ENCODE results near the gene ONECUT1. TPM values are rescaled to one million over a fixed set of nuclear protein-coding genes. Genes with fewer than 3 reads are reported as not detected.
A peak's percentile ranks its signal among the peaks of the same experiment; 100 is the strongest.

Gene ONECUT1
- total and polyA plus RNA-seq, 2 donors from 2014 or later, result not detected

DNA sequence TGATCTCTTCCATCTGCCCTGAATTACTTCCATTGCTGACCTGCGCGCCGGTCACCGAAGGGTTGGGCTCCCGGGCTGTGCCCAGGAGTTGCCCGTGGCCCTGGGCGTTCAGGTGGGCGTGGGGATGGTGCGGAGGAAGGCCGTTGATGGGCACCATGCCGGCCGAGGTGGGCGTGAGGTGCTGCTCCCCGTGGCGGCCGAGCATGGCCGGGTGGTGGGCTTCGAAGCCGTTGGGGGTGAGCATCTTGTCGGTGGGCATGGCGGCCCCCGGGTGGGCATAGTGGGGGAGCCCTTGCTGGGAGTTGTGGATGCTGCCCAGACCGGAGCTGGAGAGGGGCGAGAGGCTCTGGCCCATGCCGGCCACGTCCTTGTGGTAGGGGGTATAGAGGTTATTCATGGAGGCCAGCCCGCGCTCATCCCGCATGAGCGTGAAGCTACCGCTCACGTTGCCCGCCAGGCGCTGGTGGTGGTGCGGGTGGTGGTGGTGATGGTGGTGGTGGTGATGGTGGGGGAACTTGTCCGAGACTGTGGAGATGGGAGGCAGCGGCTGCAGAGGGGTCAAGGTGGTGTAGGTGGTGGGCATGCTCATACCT lies 1.0 kb downstream of the ONECUT1 start:
- Histone ChIP-seq H3K9me3 (ENCODE audit: control insufficient read depth in 2 of 3, insufficient read depth in 1 of 3, low read length in 3 of 3) (no peaks in the 10 kb centered on the region), H3K36me3 (ENCODE audit: control insufficient read depth in 2 of 3, insufficient read depth in 3 of 3, low read length in 3 of 3) (no peaks in the 10 kb centered on the region), H3K27ac (ENCODE audit: low read depth in 2 of 2, low read length in 2 of 2) (no peak overlapping the region), H3K4me3 (ENCODE audit: low read length in 3 of 3) (no peak overlapping the region), H3K27me3 (ENCODE audit: control insufficient read depth, insufficient read depth, low read length) (peaks cover 70% of the 10 kb centered on the region), H3K4me1 (ENCODE audit: control insufficient read depth in 2 of 3, insufficient read depth in 2 of 3, low read depth in 1 of 3, low read length in 3 of 3) (peaks cover 0 to 24% (median 4%) of the 10 kb centered on the region in 3 donors), H3K9ac (ENCODE audit: low read length in 3 of 3) (no peak overlapping the region)
- TF ChIP-seq, protein P1, sequence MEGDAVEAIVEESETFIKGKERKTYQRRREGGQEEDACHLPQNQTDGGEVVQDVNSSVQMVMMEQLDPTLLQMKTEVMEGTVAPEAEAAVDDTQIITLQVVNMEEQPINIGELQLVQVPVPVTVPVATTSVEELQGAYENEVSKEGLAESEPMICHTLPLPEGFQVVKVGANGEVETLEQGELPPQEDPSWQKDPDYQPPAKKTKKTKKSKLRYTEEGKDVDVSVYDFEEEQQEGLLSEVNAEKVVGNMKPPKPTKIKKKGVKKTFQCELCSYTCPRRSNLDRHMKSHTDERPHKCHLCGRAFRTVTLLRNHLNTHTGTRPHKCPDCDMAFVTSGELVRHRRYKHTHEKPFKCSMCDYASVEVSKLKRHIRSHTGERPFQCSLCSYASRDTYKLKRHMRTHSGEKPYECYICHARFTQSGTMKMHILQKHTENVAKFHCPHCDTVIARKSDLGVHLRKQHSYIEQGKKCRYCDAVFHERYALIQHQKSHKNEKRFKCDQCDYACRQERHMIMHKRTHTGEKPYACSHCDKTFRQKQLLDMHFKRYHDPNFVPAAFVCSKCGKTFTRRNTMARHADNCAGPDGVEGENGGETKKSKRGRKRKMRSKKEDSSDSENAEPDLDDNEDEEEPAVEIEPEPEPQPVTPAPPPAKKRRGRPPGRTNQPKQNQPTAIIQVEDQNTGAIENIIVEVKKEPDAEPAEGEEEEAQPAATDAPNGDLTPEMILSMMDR (IDR thresholded peaks at IDR 0.05; ENCODE audit: borderline replicate concordance, extremely low read depth, insufficient read depth), result no peak
- no peak for FAIRE-seq
- intact Hi-C loops (cut with DNase I), result loop anchor here (10.0 kb wide), 1 partner anchor 406 kb away; no protein-coding TSS in a partner anchor
- peak in 2 of 5 donors; percentile 62 to 70 for DNase-seq

DNA sequence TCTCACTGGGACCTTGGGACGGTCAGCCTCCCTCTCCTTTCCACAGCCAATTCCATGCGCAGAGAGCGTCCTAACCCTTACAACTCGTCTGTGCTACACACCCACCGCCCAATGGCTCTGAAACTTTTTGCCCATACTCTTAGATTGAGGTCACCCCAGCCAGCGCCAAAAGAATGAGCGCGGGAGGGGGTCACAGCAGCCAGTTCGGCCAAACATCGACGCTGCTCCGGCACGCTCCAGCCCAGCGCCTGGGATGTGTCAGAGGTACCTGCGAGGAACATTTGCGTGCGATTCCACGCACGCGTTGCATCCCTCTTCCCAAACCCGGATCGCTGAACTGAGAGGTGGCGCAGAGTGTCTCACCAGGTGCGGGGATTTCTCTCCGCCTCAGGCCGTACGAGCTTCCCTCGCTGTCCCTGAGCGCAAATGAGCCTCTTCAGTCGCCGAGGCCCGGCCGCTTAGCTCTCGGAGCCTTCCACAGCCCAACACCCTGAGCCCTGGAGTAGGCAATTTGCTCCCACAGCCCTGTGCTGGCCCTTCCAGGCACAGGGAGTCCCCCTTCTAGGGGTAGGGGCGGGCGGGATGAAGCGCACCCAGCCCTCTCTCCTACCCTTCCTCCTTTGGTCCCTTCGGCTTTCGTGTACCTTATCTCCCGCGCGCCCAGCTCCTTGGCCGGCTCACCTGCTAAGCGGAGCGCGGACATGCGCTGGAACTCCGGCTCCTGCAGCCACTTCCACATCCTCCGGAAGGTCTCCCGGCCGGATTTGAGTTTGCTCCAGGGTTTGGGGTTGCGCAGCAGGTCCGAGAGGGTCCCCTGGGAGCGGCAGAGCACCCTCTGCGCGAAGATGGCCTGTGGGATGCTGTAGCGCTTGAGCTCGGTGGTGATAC lies 1.8 kb downstream of the ONECUT1 start:
- no peak overlapping the region for H3K9ac ChIP-seq (ENCODE audit: low read length in 3 of 3)
- TF ChIP-seq, protein P1 (IDR thresholded peaks at IDR 0.05; ENCODE audit: borderline replicate concordance, extremely low read depth, insufficient read depth), result no peak
- intact Hi-C loops (cut with DNase I), result loop anchor here (10.0 kb wide), 1 partner anchor 406 kb away; no protein-coding TSS in a partner anchor
- no peaks in the 10 kb centered on the region for H3K36me3 ChIP-seq (ENCODE audit: control insufficient read depth in 2 of 3, insufficient read depth in 3 of 3, low read length in 3 of 3)
- FAIRE-seq (no peak), DNase-seq (peak in 2 of 5 donors; percentile 9 to 61)
- H3K9me3 ChIP-seq (ENCODE audit: control insufficient read depth in 2 of 3, insufficient read depth in 1 of 3, low read length in 3 of 3), result no peaks in the 10 kb centered on the region
- H3K4me3 ChIP-seq (ENCODE audit: low read length in 3 of 3), result no peak overlapping the region
- H3K27ac ChIP-seq (ENCODE audit: low read depth in 2 of 2, low read length in 2 of 2), result no peak overlapping the region
- H3K27me3 ChIP-seq (ENCODE audit: control insufficient read depth, insufficient read depth, low read length), result peaks cover 68% of the 10 kb centered on the region
- peaks cover 0 to 26% (median 4%) of the 10 kb centered on the region in 3 donors for H3K4me1 ChIP-seq (ENCODE audit: control insufficient read depth in 2 of 3, insufficient read depth in 2 of 3, low read depth in 1 of 3, low read length in 3 of 3)

GRCh38 chr15:52787549-52788098 lies 2.5 kb downstream of the ONECUT1 start:
- FAIRE-seq (no peak), DNase-seq (peak in 1 of 5 donors; percentile 60)
- Histone ChIP-seq H3K27ac (ENCODE audit: low read depth in 2 of 2, low read length in 2 of 2) (no peak overlapping the region), H3K4me3 (ENCODE audit: low read length in 3 of 3) (no peak overlapping the region), H3K36me3 (ENCODE audit: control insufficient read depth in 2 of 3, insufficient read depth in 3 of 3, low read length in 3 of 3) (no peaks in the 10 kb centered on the region), H3K9me3 (ENCODE audit: control insufficient read depth in 2 of 3, insufficient read depth in 1 of 3, low read length in 3 of 3) (no peaks in the 10 kb centered on the region), H3K27me3 (ENCODE audit: control insufficient read depth, insufficient read depth, low read length) (peaks cover 64% of the 10 kb centered on the region), H3K4me1 (ENCODE audit: control insufficient read depth in 2 of 3, insufficient read depth in 2 of 3, low read depth in 1 of 3, low read length in 3 of 3) (peaks cover 0 to 26% (median 4%) of the 10 kb centered on the region in 3 donors), H3K9ac (ENCODE audit: low read length in 3 of 3) (no peak overlapping the region)
- intact Hi-C loops (cut with DNase I), result loop anchor here (10.0 kb wide), 1 partner anchor 407 kb away; no protein-coding TSS in a partner anchor
- TF ChIP-seq, protein P1 (IDR thresholded peaks at IDR 0.05; ENCODE audit: borderline replicate concordance, extremely low read depth, insufficient read depth), result no peak

Data from kidney (tissue), 14 donors.